Ammon's horn (tissue), 1 donor: ENCODE results near the gene BLM.
"Not testable (repeated sequence)": the region's sequence is repeated elsewhere in the genome, so short reads cannot be mapped to it uniquely, and the experiment has no call there.

Experiments
- DNase-seq: peaks from one replicate; pipeline ENCODE4 v3.0.0-alpha.2; 2016; ENCODE audit warnings: low spot score

BLM gene

DNA sequence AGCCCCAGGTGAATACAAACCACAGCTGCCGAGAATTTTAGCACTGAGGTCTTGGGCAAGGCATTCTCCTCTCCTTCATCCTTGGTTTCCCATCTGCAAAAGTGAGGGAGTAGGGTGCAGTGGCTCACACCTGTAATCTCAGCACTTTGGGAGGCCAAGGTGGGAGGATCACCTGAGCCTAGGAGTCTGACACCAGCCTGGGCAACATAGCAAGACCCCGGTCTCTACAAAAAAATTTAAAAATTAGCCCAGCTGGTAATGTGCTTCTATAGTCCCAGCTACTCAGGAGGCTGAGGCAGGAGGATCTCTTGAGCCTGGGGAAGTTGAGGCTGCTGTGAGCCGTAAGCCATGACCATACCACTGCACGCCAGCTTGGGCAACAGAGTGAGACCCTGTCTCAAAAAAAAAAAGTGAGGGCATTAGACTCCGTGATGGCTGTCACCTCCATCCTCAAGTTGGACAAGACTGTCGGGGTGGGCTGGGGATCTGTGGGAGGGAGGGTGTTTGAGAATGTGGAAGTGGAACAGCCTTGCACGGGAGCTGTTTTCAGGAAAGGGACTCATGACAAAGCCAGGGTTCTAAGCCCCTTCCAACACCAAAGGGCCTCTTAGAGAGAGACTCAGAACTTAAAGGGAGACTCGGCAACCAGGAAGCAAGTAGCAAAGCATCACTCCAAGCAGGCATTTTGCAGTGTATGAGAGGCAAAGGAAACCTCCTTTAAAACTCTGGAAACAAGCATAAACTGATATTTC, 105.2 kb downstream of the BLM start:
- DNase-seq: no peak

DNA sequence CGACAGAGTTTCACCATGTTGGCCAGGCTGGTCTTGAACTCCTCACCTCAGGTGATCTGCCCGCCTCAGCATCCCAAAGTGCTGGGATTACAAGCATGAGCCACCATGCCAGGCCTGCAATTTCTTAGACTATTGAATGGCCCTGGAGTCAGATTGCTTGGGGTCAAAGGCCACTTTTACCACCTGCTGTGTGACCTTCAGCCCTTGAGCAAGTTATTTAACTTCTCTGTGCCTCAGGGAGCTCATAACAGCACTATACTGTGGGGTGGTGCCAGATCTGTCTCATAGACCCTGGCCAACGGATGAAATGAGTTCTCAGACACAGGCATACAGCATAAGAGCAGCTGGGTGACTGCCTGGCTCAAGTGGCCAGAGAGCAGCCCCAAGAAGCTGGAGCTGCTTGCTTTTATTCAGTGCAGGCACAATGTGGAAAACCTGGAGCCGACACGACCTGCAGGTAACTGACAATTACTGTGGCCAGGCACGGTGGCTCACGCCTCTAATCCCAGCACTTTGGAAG, 106.4 kb downstream of the BLM start:
- DNase-seq: no peak

DNA sequence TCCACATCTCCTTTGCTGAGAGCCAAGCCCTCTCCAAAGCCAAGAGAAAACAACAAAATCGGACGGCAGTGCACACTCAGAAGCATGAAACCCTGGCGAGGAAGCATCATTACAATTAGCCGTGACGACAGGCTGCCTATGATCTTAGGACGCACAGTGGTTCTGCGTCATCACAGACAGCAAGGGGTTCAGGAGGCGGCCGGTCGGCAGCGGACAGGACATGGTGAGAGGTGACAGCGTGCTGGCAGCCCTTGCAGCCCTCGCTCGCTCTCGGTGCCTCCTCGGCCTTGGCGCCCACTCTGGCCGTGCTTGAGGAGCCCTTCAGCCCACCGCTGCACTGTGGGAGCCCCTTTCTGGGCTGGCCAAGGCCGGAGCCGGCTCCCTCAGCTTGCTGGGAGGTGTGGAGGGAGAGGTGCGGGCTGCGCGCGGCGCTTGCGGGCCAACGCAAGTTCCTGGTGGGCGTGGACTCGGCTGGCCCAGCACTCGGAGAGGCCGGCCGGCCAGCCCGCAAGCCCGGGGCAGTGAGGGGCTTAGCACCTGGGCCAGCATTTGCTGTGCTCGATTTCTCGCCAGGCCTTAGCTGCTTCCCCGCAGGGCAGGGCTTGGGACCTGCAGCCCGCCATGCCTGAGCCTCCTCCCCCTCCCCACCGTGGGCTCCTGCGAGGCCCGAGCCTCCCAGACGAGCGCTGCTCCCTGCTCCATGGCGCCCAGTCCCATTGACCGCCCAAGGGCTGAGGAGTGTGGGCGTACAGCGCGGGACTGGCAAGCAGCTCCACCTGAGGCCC, 108.2 kb downstream of the BLM start:
- not testable (repeated sequence) for DNase-seq

DNA sequence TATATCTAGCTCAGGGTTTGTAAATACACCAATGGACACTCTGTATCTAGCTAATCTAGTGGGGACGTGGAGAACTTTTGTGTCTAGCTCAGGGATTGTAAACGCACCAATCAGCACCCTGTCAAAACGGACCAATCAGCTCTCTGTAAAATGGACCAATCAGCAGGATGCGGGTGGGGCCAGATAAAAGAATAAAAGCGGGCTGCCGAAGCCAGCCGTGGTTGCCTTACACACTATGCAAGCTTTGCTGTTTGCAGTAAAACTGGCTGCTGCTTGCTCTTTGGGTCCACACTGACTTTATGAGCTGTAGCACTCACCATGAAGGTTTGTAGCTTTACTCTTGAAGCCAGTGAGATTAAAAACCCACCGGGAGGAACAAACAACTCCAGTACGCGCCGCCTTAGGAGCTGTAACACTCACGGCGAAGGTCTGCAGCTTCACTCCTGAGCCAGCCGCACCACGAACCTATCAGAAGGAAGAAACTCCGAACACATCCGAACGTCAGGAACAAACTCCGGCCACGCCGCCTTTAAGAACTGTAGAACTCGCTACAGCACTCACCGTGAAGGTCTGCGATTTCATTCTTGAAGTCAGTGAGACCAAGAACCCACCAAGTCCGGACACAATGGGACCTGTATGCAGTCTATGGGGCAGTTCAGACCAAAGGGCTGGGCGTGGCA, 109.2 kb downstream of the BLM start:
- DNase-seq: not testable (repeated sequence)

DNA sequence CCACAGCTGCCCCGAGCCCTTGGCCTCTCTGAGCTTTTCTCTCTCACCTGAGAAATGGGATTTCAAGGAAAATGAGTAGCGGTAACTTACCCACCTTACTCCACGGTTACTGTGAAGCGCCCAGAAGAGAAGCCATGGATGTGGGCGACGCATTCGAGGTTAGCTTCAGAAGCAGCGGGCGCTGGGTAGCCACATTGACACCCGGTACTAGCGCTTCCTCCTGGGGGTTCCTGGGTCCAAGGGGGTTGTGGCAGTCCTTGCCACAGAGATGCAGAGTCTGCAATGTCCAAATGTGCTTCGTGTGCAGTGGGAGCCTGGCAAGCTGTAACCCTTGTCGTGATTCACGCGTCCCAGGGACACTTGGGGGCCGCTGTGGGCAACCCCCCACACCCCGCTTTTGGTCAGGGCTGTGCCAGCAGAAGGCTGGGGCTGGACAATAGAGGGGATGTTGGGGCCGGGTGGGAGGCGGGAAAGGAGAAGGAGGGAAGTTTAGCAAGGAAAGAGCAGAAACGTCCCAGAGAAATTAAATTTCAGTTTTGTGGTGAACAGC, 109.8 kb downstream of the BLM start:
- DNase-seq: no peak

DNA sequence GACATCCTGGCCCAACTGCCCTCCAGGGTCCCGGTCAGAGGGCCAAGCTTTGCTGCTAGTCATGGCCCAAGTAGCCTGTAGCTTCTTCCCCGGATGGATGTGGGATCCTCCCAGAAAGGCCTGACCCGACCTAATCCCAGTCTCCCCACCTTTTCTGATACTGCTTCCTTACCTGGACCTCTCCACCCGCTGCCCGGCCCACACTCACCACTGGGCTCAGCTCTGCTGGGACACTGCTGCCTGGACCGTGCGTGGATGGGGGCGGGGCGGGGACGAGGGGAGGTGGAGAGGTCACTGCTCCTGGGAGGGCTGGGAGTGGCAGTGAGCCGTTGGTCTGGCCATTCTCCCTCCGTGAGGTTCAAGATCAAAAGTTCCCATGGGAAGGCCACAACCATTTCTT, 111.0 kb downstream of the BLM start:
- DNase-seq: no peak

DNA sequence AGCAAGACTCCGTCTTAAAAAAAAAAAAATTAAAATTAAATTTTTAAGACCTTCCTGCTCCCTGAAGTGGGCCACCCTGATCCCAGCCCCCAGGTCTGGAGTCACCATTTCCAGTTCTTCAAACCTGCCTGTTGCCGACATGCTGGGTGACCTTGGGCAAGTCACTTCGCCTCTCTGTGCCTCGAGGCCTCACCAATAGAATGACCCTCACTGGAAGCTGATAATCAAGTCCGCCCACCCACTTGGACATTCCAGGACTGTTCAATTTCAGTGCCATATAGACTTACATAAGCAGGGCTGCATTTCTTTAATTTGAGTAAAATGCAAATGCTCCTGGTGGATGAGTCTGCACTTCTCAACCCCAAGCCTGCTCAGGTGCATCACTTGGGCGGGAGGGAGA, 112.0 kb downstream of the BLM start:
- no peak for DNase-seq

DNA sequence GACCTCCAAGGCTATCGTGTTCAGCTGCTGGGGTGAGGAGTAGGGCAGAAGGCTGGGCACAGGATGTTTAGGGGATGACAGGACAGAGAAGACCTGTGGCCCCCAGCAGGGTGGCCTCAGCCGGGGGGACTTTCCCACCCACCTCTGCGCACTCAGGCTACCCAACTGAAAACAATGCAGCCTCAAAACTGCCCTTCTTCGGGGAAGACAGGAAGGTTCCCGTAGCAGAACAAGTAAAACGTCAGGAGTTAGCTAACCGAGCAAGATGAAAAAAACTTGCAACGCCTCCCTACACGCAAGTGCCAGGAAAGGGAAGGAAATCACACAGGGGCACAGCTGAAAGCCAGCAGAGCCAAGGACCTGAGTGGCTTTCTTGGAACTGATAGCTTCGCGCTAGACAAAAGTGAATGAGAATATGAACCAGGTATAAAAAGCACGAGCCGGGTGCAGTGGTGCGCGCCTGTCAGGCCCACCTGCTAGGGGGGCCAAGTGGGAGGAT, 112.8 kb downstream of the BLM start:
- peak; percentile 43 for DNase-seq

DNA sequence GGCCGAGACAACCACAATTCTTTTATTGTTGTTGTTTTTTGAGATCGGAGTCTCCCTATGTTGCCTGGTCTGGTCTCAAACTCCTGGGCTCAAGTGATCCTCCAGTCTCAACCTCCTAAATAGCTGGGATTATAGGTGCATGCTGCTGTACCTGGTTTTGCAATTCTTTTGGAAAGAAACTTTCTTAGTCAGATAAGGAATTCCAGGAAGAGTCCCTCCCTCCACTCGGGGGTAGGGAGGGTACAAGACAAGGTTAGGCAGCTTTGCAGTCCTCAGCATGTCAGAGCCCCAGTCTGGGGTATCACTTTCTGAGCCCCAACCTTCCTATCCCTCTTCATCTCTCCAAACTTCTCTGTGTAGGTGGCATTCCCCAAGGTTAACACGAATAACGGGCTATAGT, 117.5 kb downstream of the BLM start:
- DNase-seq: no peak

DNA sequence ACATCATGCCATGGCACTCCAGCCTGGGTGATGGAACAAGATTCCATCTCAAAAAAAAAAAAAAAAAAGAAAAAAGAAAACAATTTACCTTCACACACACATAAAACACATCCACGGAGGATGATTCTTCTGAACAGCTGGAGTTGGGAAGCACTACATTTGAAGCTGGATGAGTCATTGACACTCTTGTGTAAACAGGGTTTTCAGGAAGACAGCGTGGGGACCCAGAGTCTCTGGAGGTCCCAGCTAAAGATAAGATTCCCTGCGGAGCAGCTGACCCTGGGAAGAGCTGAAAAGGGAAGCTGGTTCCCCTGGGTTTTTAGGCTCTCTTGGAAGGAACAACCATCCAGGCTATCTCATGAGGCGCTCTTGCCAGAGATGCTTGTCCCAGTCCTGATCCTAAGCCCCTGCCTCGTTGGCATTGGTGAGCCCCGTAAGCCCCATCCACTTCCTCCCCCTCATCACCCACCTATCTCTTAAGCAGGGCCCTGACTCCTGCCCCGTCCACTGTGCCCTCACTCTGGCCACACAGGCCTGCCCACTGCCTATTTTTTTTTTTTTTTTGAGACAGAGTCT, 119.2 kb downstream of the BLM start:
- no peak for DNase-seq

DNA sequence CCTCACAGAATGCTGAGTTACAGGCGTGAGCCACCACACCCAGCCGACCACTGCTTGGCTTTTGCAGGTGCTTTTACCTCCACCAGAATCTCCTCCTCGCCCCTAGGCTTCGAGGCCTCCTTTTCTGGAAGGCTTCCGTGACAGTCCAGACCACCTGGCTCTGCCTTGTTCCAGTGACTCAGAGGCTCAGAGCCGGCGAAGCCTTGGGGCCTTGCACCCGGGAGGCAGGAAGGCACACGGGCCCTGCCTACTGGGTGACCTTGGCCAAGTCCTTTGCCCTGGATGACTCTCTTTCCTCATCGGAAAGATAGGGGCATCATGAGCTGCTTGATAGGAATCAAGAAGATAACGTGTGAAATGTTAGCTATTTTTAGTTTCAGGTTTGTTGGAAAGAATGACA, 119.9 kb downstream of the BLM start:
- no peak for DNase-seq

DNA sequence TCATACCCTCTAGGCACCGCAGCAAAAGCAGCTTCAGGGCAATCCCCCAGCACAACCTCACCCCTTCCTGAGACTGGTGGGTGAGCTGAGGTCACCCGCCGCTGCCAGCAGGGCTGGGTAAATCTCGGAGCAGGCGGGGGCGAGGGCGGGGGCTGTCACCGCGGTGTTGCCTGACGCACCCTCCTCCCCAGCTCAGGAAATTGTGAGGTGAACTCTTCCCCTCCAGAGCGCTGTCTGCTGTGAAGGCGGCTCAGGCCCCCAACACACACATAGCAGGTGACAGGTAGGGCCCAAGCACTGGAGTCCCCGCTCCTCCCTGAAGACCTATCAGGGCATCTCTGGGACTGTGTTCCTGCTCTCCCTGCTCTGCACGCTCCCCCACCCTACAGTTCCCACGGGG, 121.0 kb downstream of the BLM start:
- DNase-seq: no peak

DNA sequence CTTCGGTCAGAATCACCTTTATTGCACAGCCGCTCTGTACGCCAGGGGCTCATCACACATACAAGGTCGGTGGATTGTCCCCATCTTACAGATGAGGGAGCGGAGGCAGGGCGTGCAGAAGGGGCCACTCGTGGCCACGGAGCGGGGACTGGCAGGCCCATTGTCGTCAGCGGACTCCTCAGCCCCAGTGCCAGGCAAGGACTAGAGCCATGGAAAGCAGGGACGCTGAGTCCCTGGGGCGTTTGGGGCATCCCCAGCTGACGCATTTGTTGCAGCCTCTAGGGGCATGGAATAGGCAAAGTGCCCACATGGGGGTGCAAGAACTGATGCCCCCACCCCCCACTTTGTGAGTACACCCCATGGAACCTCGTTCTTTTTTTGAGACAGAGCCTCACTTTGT, 121.4 kb downstream of the BLM start:
- no peak for DNase-seq

DNA sequence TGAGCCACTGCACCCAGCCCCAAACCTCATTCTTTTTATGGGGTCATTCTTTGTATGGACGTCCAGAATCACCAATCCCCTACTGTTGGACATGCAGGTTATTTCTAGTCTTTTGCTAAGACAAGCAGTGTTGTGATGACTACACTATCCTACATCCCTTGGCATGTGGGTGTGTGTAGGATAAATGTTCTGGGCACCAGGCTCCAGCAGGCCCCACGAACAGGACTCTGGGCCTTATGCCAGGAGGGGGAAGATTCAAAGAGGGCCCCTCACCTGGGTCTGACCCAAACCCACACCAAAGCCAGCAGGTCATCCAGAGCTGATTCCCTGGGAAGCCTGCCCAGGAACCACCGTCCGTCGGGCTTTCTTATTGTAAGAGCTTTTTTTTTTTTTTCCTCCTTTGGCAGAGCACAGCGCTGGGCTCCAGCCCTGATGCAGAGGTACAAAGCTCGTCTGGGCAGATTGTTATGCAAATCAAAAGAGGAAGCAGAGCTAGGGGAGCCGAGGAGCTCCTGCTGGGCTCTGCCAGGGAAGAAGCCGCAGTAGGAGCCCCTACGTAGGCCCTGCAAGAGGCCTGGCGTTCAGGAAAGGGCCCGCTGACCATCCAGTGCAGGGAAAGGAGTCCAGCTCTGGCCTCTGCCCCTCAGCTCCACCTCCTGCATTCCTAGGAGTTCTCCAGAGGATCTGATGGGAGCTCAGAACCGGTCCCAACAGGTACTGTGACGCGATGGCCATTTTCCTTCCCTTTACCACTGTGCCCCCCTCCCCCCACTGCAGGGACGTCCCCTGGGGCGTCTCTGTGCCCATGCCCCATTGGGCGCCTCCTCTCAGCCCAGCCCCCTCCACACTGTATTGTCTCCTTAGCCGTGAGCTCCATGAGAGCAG, 122.3 kb downstream of the BLM start:
- DNase-seq: peak; percentile 48

DNA sequence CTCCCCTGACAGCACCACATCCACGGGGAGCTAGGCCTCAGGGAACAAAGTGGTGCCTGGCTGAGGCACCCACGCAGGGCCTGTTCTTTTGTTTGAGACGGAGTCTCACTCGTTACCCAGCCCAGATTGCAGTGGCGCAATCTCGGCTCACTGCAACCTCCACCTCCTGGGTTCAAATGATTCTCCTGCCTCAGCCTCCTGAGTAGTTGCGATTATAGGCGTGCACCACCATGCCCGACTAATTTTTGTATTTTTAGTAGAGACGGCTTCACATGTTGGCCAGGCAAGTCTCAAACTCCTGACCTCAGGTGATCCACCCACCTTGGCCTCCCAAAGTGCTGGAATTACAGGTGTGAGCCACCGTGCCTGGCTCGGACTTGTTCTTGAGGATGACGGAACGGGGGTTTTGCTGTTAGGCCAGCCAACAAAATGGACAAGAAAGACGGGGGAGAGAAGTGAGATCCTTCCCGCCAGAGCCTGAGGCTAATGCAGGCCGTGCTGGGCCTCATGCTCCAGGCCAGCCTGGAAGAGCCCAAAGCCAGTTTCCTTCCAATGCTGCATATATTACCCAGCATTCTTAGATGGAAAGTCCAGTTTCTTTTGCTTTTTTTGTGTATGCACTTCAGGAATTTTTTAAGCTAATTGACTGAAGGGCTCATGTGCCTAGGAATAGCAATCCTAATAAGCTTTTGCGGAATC, 123.2 kb downstream of the BLM start:
- DNase-seq: no peak

DNA sequence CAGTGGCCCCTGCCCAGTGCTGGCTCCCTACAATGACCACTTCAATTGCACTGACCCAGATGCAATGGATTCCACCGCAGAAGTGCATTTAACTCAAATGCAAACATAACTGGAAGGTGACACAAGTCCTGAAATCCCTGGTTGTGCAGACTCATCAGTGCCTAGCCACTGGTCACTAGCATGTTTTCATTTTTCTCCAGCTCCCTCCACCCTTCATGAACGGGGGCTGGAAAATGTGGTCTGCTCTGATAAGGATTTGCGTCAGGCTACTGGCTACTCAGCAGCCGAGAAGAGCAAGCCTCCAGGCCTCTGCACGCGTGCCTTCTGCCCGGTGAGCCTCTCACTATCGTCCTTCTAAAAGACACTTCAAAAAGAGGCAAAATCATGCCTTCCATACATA, 123.8 kb downstream of the BLM start:
- DNase-seq: no peak

DNA sequence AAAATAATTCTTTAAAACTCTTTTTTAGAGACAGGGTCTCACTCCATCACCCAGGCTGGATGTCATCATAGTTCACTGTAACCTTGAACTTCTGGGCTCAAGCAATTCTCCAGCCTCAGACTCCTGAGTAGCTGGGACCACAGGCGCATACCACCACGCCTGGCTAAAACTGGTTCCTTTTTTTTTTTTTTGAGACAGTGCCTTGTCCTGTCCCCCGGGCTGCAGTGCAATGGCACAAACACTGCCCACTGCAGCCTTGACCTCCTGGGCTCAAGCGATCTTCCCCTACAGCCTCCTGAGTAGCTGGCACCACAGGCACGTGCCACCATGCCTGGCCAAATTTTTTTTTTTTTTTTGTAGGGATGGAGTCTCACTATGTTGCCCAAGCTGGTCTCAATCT, 127.5 kb downstream of the BLM start:
- DNase-seq: no peak

DNA sequence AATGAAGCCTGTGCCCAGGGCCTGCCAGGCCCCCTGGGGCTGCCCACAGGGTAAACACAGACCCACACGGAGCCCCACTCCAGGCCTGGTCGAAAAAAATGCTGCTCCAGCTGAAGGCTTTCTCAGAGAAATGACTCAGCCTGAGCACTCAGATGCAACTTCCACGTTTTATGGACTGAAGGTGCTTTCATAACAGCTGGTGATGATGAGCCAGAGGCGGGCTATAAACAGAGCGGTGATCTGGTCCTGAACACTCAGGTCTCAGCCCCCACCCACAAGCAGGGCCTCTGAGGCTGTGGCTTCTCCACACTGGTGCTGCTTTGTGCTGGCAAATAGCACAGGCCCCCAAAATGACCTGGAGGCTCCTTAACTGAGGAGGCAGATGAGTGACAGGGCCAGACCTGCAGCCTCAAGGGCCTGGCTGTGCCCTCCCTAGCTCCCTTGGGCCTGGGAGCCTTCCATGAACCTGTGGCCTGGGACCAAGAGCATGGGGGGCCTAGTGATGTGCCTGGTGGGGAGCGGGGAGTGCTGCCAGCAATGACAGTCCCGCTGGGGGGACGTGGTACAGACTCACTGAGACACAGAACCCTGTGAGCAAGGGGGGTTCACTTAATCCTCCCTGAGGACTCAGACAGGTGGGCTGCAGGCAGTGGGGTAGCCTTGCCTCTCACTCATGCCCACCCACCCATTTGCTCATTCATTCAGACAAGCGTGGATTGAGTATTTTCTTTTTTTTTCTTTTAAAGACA, 128.2 kb downstream of the BLM start:
- no peak for DNase-seq

DNA sequence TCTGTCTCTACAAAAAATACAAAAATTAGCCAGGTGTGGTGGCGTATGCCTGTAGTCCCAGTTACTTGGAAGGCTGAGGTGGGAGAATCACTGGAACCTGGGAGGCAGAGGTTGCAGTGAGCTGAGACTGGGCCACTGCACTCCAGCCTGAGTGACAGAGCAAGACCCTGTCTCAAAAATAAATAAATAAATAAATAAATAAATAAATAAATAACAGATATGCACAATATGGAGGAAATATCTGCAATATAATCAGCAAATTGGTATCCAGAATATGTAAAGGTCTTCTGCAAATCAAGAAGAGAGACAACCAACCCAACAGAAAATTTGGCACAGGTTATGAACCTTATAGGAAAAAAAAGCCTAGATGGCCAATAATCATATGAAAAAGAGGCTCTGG, 132.3 kb downstream of the BLM start:
- not testable (repeated sequence) for DNase-seq

DNA sequence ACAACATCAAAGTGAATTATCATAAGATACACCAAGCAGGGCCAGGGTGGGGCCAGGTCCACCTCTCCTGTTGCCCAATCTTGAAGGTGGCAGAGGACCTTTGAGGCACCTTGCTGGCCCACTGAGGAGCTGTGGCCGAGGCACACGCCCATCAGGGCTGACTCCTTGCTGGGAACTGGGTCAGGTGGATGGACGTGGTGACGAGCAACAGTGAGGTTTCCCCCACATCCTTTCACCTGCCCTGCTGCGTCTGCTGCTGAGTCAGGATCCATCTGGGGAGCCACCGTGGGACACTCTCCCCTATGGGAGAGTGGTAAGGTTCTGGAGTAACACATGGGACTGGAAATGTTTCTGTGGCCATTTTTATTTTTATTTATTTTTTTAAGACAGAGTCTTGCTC, 134.0 kb downstream of the BLM start:
- no peak for DNase-seq
